MM.1S (cell line): ENCODE results near the gene EWSR1.

Experiments
- DNase-seq: peaks from one replicate; pipeline ENCODE4 v3.0.0-alpha.2; 2015
- H2AFZ ChIP-seq: fragments of 300-600 bp; sonication (generic); 2 replicates; pipeline ENCODE4 v1.6.0; 2016; ENCODE audit warnings: antibody characterized with exemption, low read length
- H3F3A ChIP-seq: fragments of 300-600 bp; sonication (generic); 2 replicates; pipeline ENCODE4 v1.6.1; 2016; ENCODE audit warnings: mild to moderate bottlenecking, antibody characterized with exemption, low read length, moderate library complexity, mixed read lengths; ENCODE audit not compliant: insufficient read depth
- H3K27ac ChIP-seq: fragments of 300-600 bp; sonication (generic); 2 replicates; pipeline ENCODE4 v1.5.1; 2016; ENCODE audit warnings: mild to moderate bottlenecking, low read length
- H3K27me3 ChIP-seq: fragments of 300-600 bp; sonication (generic); replicated peaks from 2 replicates; pipeline ENCODE4 v1.6.0; 2016; ENCODE audit warnings: low read length; ENCODE audit not compliant: insufficient read depth
- H3K36me3 ChIP-seq: fragments of 300-600 bp; sonication (generic); replicated peaks from 2 replicates; pipeline ENCODE4 v1.6.1; 2016; ENCODE audit warnings: mild to moderate bottlenecking, low read length, mixed read lengths; ENCODE audit not compliant: insufficient read depth
- H3K4me1 ChIP-seq: fragments of 300-600 bp; sonication (generic); 2 replicates; pipeline ENCODE4 v1.6.1; 2016; ENCODE audit warnings: low read length, mixed read lengths
- H3K4me2 ChIP-seq: fragments of 300-600 bp; sonication (generic); 2 replicates; pipeline ENCODE4 v1.6.0; 2016; ENCODE audit warnings: low read depth, low read length
- H3K4me3 ChIP-seq: fragments of 300-600 bp; sonication (generic); 2 replicates; pipeline ENCODE4 v1.5.1; 2016; ENCODE audit warnings: low read length, mixed read lengths
- H3K79me2 ChIP-seq: fragments of 300-600 bp; sonication (generic); 2 replicates; pipeline ENCODE4 v1.6.1; 2016; ENCODE audit warnings: mixed run types, low read length, mixed read lengths
- H3K9ac ChIP-seq: fragments of 300-600 bp; sonication (generic); 2 replicates; pipeline ENCODE4 v1.6.1; 2016; ENCODE audit warnings: low read length, mixed read lengths
- H3K9me2 ChIP-seq: fragments of 300-600 bp; sonication (generic); replicated peaks from 2 replicates; pipeline ENCODE4 v1.6.1; 2016; ENCODE audit warnings: mild to moderate bottlenecking, low read length, mixed read lengths; ENCODE audit not compliant: insufficient read depth
- H3K9me3 ChIP-seq: fragments of 300-600 bp; sonication (generic); replicated peaks from 2 replicates; pipeline ENCODE4 v1.6.1; 2016; ENCODE audit warnings: mild to moderate bottlenecking, low read length, mixed read lengths; ENCODE audit not compliant: insufficient read depth
- H4K20me1 ChIP-seq: fragments of 300-600 bp; sonication (generic); 2 replicates; pipeline ENCODE4 v1.6.1; 2016; ENCODE audit warnings: mild to moderate bottlenecking, low read length, moderate library complexity, mixed read lengths; ENCODE audit not compliant: insufficient read depth
- CTCF ChIP-seq: fragments of 300-600 bp; sonication (generic); IDR thresholded peaks from 2 replicates; pipeline ENCODE4 v1.5.1; 2016; ENCODE audit warnings: antibody characterized with exemption, low read length, mixed read lengths
- EZH2 ChIP-seq: fragments of 300-600 bp; sonication (generic); optimal IDR thresholded peaks from 2 replicates; pipeline ENCODE3; 2017; ENCODE audit warnings: low read depth, mild to moderate bottlenecking, antibody characterized with exemption, low read length, mixed read lengths
- EZH2phosphoT487 ChIP-seq: fragments of 300-600 bp; sonication (generic); IDR thresholded peaks from 2 replicates; pipeline ENCODE4 v1.6.1; 2018; ENCODE audit warnings: antibody characterized with exemption, low read length

Gene EWSR1

GRCh38 chr22:29332886-29333496 is 64.9 kb downstream of the EWSR1 start:
- no peak overlapping the region for H3K4me2 ChIP-seq
- no peak for DNase-seq
- no peaks in the 10 kb centered on the region for H3K9me3 ChIP-seq
- H3K27ac ChIP-seq = no peak overlapping the region
- H3K9me2 ChIP-seq = no peaks in the 10 kb centered on the region
- H3F3A ChIP-seq = no peaks in the 10 kb centered on the region
- H4K20me1 ChIP-seq = no peaks in the 10 kb centered on the region
- no peaks in the 10 kb centered on the region for H3K79me2 ChIP-seq
- H3K36me3 ChIP-seq = no peaks in the 10 kb centered on the region
- no peak overlapping the region for H2AFZ ChIP-seq
- H3K4me1 ChIP-seq = no peaks in the 10 kb centered on the region
- H3K9ac ChIP-seq = no peak overlapping the region
- H3K27me3 ChIP-seq = no peaks in the 10 kb centered on the region
- no peak overlapping the region for H3K4me3 ChIP-seq
- TF ChIP-seq EZH2phosphoT487 (no peak), CTCF (no peak), EZH2 (no peak)

- Histone ChIP-seq H3K9ac (no peak overlapping the region), H3K27me3 (no peaks in the 10 kb centered on the region), H3K36me3 (no peaks in the 10 kb centered on the region), H3K27ac (no peak overlapping the region), H3F3A (no peaks in the 10 kb centered on the region), H2AFZ (no peak overlapping the region), H3K4me3 (no peak overlapping the region), H4K20me1 (no peaks in the 10 kb centered on the region), H3K4me1 (no peaks in the 10 kb centered on the region), H3K4me2 (no peak overlapping the region), H3K79me2 (no peaks in the 10 kb centered on the region), H3K9me2 (no peaks in the 10 kb centered on the region), H3K9me3 (no peaks in the 10 kb centered on the region)
- no peak for TF ChIP-seq EZH2
- TF ChIP-seq CTCF = no peak
- TF ChIP-seq EZH2phosphoT487 = no peak
- no peak for DNase-seq
Observed at GRCh38 chr22:29334148-29334547, 66.1 kb downstream of the EWSR1 start.

- H3K27ac ChIP-seq = no peak overlapping the region
- no peak overlapping the region for H2AFZ ChIP-seq
- H3K9me2 ChIP-seq = no peaks in the 10 kb centered on the region
- H3K9me3 ChIP-seq = no peaks in the 10 kb centered on the region
- no peaks in the 10 kb centered on the region for H3K79me2 ChIP-seq
- TF ChIP-seq CTCF = no peak
- TF ChIP-seq EZH2 = no peak
- TF ChIP-seq EZH2phosphoT487 = no peak
- no peaks in the 10 kb centered on the region for H4K20me1 ChIP-seq
- H3K9ac ChIP-seq = no peak overlapping the region
- no peaks in the 10 kb centered on the region for H3K36me3 ChIP-seq
- DNase-seq = no peak
- H3K27me3 ChIP-seq = no peaks in the 10 kb centered on the region
- no peaks in the 10 kb centered on the region for H3F3A ChIP-seq
- no peaks in the 10 kb centered on the region for H3K4me1 ChIP-seq
- H3K4me2 ChIP-seq = no peak overlapping the region
- H3K4me3 ChIP-seq = no peak overlapping the region
Observed at GRCh38 chr22:29334696-29335344, 66.8 kb downstream of the EWSR1 start.
